Activated effector memory CD4-positive, alpha-beta T cell treated with Interleukin-2 at 50 U/mL for 16 hours (primary cell): ENCODE results near the gene MMP20.

ENCODE experiments used
- DNase-seq: peaks from one replicate; pipeline ENCODE4 v3.0.0-alpha.2; 2020

The MMP20 gene

GRCh38 chr11:102622258-102622657 lies 2.9 kb downstream of the MMP20 start:
- no peak for DNase-seq

GRCh38 chr11:102620818-102621561 lies 4.1 kb downstream of the MMP20 start:
- no peak for DNase-seq

- DNase-seq = no peak
Measured at GRCh38 chr11:102620179-102620578, 5.0 kb downstream of the MMP20 start.

- no peak for DNase-seq
Measured at GRCh38 chr11:102617466-102618008, 7.6 kb downstream of the MMP20 start.

- DNase-seq = no peak
Measured at GRCh38 chr11:102615894-102616432, 9.2 kb downstream of the MMP20 start.

- DNase-seq = no peak
Measured at GRCh38 chr11:102615077-102615893, 9.8 kb downstream of the MMP20 start.

GRCh38 chr11:102614485-102614884 lies 10.6 kb downstream of the MMP20 start:
- no peak for DNase-seq

GRCh38 chr11:102614031-102614430 lies 11.1 kb downstream of the MMP20 start:
- no peak for DNase-seq

- no peak for DNase-seq
Measured at GRCh38 chr11:102613450-102613849, 11.7 kb downstream of the MMP20 start.

GRCh38 chr11:102611291-102611690 lies 13.8 kb downstream of the MMP20 start:
- DNase-seq = no peak

- no peak for DNase-seq
Measured at GRCh38 chr11:102610200-102610599, 14.9 kb downstream of the MMP20 start.

GRCh38 chr11:102608699-102609098 lies 16.4 kb downstream of the MMP20 start:
- DNase-seq = no peak

GRCh38 chr11:102604875-102605274 lies 20.3 kb downstream of the MMP20 start:
- DNase-seq = no peak

GRCh38 chr11:102604011-102604410 lies 21.1 kb downstream of the MMP20 start:
- no peak for DNase-seq

GRCh38 chr11:102603576-102603975 lies 21.6 kb downstream of the MMP20 start:
- no peak for DNase-seq

GRCh38 chr11:102603091-102603490 lies 22.0 kb downstream of the MMP20 start:
- DNase-seq = no peak

- no peak for DNase-seq
Measured at GRCh38 chr11:102600666-102601065, 24.5 kb downstream of the MMP20 start.

GRCh38 chr11:102599642-102600261 lies 25.4 kb downstream of the MMP20 start:
- no peak for DNase-seq

- no peak for DNase-seq
Measured at GRCh38 chr11:102598272-102598671, 26.9 kb downstream of the MMP20 start.

GRCh38 chr11:102596578-102596977 lies 28.6 kb downstream of the MMP20 start:
- no peak for DNase-seq

- no peak for DNase-seq
Measured at GRCh38 chr11:102592634-102593581, 32.2 kb downstream of the MMP20 start.

- DNase-seq = no peak
Measured at GRCh38 chr11:102592131-102592530, 33.0 kb downstream of the MMP20 start.
